B cell (primary cell): ENCODE results near the gene ADSS2. TPM values are rescaled to one million over a fixed set of nuclear protein-coding genes. Genes with fewer than 3 reads are reported as not detected.

Experiments used
- ATAC-seq: fragments of 200-7000 bp; cut with Tn5 transposase; one replicate; pipeline ENCODE4 v1.10.0; 2021; ENCODE audit warnings: low read depth, mild to moderate bottlenecking, moderate number of reproducible peaks, moderate library complexity
- CTCF ChIA-PET: fragments of 350-600 bp; sonication (Branson Sonifier 250); formaldehyde crosslinking; loops from one replicate; lab custom pipeline; 2021; ENCODE audit warnings: antibody characterized with exemption, inconsistent platforms; lab: Charles Lee
- POLR2A ChIA-PET: fragments of 350-600 bp; sonication (Branson Sonifier 250); formaldehyde crosslinking; loops from one replicate; lab custom pipeline; 2021; ENCODE audit warnings: antibody characterized with exemption; lab: Charles Lee
- DNase-seq: peaks from one replicate; pipeline ENCODE4 v3.0.0; 2013
- H2AFZ ChIP-seq: 2 replicates; pipeline ENCODE4 v1.6.1; 2012; ENCODE audit warnings: mild to moderate bottlenecking, low read depth, low read length; ENCODE audit not compliant: insufficient read depth, poor library complexity, severe bottlenecking
- H3K27ac ChIP-seq, 2 donors: 1 replicate in 1 of 2; 2 replicates in 1 of 2; pipeline ENCODE4 v1.5.1; 2012 to 2013; ENCODE audit warnings: low read length in 2 of 2, mild to moderate bottlenecking in 2 of 2, moderate library complexity in 1 of 2
- H3K27me3 ChIP-seq, 4 experiments: fragments of 200-600 bp in 1 of 4; sonication (generic) in 1 of 4; replicated peaks in 1 of 4; 1 replicate in 2 of 4; 2 replicates in 2 of 4; pipeline versions ENCODE4 v1.6.1 to v1.7.0; 2013 to 2016; ENCODE audit warnings: low read length in 3 of 4, mild to moderate bottlenecking in 2 of 4, mixed read lengths in 1 of 4, moderate library complexity in 1 of 4; ENCODE audit not compliant: insufficient read depth in 4 of 4, control insufficient read depth in 3 of 4; ENCODE audit errors: control extremely low read depth in 1 of 4
- H3K36me3 ChIP-seq, 2 experiments: replicated peaks in 1 of 2; 1 replicate in 1 of 2; 2 replicates in 1 of 2; pipeline versions ENCODE4 v1.6.1 to v1.7.1; 2013; ENCODE audit warnings: low read length in 1 of 2; ENCODE audit not compliant: insufficient read depth in 2 of 2, control insufficient read depth in 1 of 2; ENCODE audit errors: control extremely low read depth in 1 of 2, extremely low read depth in 1 of 2
- H3K4me1 ChIP-seq, 2 donors: fragments of 200-600 bp in 1 of 2; sonication (generic) in 1 of 2; 1 replicate in 1 of 2; 2 replicates in 1 of 2; pipeline versions ENCODE4 v1.5.1 to v1.6.1; 2013 to 2017; ENCODE audit warnings: low read length in 2 of 2; ENCODE audit not compliant: control insufficient read depth in 2 of 2, insufficient read depth in 2 of 2
- H3K4me2 ChIP-seq: replicated peaks from 2 replicates; pipeline ENCODE3; 2012; ENCODE audit warnings: mild to moderate bottlenecking, low read depth, low read length; ENCODE audit not compliant: poor library complexity, severe bottlenecking
- H3K4me3 ChIP-seq, 5 experiments: fragments of 200-600 bp in 1 of 5; sonication (generic) in 1 of 5; 1 replicate in 3 of 5; 2 replicates in 2 of 5; pipeline versions ENCODE4 v1.5.1 to v1.7.0; 2011 to 2016; ENCODE audit warnings: low read length in 4 of 5, mild to moderate bottlenecking in 4 of 5, low read depth in 2 of 5, control low read depth in 1 of 5, moderate library complexity in 1 of 5; ENCODE audit not compliant: insufficient read depth in 1 of 5; ENCODE audit errors: control extremely low read depth in 1 of 5, extremely low read depth in 1 of 5
- H3K79me2 ChIP-seq: fragments of 200-600 bp; sonication (generic); one replicate; pipeline ENCODE4 v1.6.0; 2016; ENCODE audit warnings: low read length; ENCODE audit not compliant: control insufficient read depth, insufficient read depth
- H3K9ac ChIP-seq: fragments of 200-600 bp; sonication (generic); 2 replicates; pipeline ENCODE4 v1.6.1; 2017; ENCODE audit warnings: mild to moderate bottlenecking, low read length, moderate library complexity
- H3K9me3 ChIP-seq, 3 donors: one replicate each; pipeline versions ENCODE4 v1.6.1 to v1.7.1; 2013; ENCODE audit warnings: low read length in 2 of 3; ENCODE audit not compliant: control insufficient read depth in 2 of 3, insufficient read depth in 1 of 3; ENCODE audit errors: control extremely low read depth in 1 of 3
- H4K20me1 ChIP-seq: 2 replicates; pipeline ENCODE4 v1.6.0; 2012; ENCODE audit warnings: mild to moderate bottlenecking, low read length; ENCODE audit not compliant: insufficient read depth, control insufficient read depth, poor library complexity, severe bottlenecking
- H3K27ac Mint-ChIP-seq: one replicate; pipeline ENCODE4 v1.8.0; 2021; ENCODE audit warnings: mixed read lengths
- H3K27me3 Mint-ChIP-seq: one replicate; pipeline ENCODE4 v1.8.0; 2021; ENCODE audit warnings: mixed read lengths
- H3K4me1 Mint-ChIP-seq: one replicate; pipeline ENCODE4 v1.8.0; 2021; ENCODE audit warnings: mixed read lengths
- H3K4me3 Mint-ChIP-seq: one replicate; pipeline ENCODE4 v1.8.0; 2021; ENCODE audit warnings: mixed read lengths
- H3K9me3 Mint-ChIP-seq: one replicate; pipeline ENCODE4 v1.8.0; 2022; ENCODE audit warnings: mixed read lengths; ENCODE audit not compliant: insufficient read depth
- CTCF ChIP-seq: fragments of 200-600 bp; IDR thresholded peaks from one replicate; pipeline ENCODE4 v1.8.0; 2022; ENCODE audit warnings: antibody characterized with exemption, mild to moderate bottlenecking
- EZH2 ChIP-seq: IDR thresholded peaks from 2 replicates; pipeline ENCODE4 v1.6.1; 2012; ENCODE audit warnings: borderline replicate concordance, low read depth, mild to moderate bottlenecking, moderate library complexity, low read length; ENCODE audit not compliant: insufficient read depth, poor library complexity, severe bottlenecking
- WGBS: methylation state at CpG from one replicate; pipeline ENCODE4 v1.1.5; 2013; ENCODE audit warnings: missing lambda C conversion rate; ENCODE audit not compliant: insufficient coverage; 5-methylcytosine and 5-hydroxymethylcytosine counted together
- intact Hi-C: fragments of 100-400 bp; cut with micrococcal nuclease; formaldehyde crosslinking; loops from one replicate; pipeline ENCODE4 v1.10.0; 2022
- polyA plus RNA-seq: library from polyadenylated mRNA; depleted of rRNA; stranded (reverse); fragments of >200 nt; gene quantifications from 2 replicates; pipeline ENCODE4 v1.2.3, GENCODE V29; 2012
- total RNA-seq, 2 donors: library from RNA; stranded (reverse); fragments of 120-200 nt in 1 of 2; gene quantifications; 1 replicate in 1 of 2; 2 replicates in 1 of 2; pipeline versions ENCODE4 v1.2.3 to v1.2.4, GENCODE V29; 2013 to 2022

Gene ADSS2
- total and polyA plus RNA-seq, 2 donors (not counting 1 experiment from before 2014, with no cell fraction given): 13.0 to 48.4 TPM

GRCh38 chr1:244369256-244370057 is 82.3 kb downstream of the ADSS2 start:
- no peak overlapping the region for H3K27ac ChIP-seq
- no peak overlapping the region for H3K4me2 ChIP-seq
- Mint-ChIP-seq H3K27me3 (no peaks in the 10 kb centered on the region), H3K9me3 (peaks cover 4% of the 10 kb centered on the region), H3K4me1 (no peaks in the 10 kb centered on the region), H3K27ac (no peak overlapping the region), H3K4me3 (no peak overlapping the region)
- H3K36me3 ChIP-seq: no peaks in the 10 kb centered on the region
- H3K4me1 ChIP-seq: no peaks in the 10 kb centered on the region
- DNase-seq (no peak), ATAC-seq (no peak)
- H3K79me2 ChIP-seq: no peaks in the 10 kb centered on the region
- no peak for TF ChIP-seq EZH2
- no peak for TF ChIP-seq CTCF
- POLR2A ChIA-PET: no interaction called here
- H2AFZ ChIP-seq: no peak overlapping the region
- CTCF ChIA-PET: no interaction called here
- peaks cover 0 to 10% (median 6%) of the 10 kb centered on the region in 3 donors for H3K9me3 ChIP-seq
- H4K20me1 ChIP-seq: no peaks in the 10 kb centered on the region
- intact Hi-C loops: no loop called here
- no peaks in the 10 kb centered on the region for H3K27me3 ChIP-seq
- no peak overlapping the region for H3K4me3 ChIP-seq
- H3K9ac ChIP-seq: no peak overlapping the region
- 96% methylated on average over 13 of the region's 18 CpGs for WGBS

- DNase-seq (no peak), ATAC-seq (no peak)
- Histone ChIP-seq H3K4me3 (no peak overlapping the region), H3K27me3 (no peaks in the 10 kb centered on the region), H3K4me1 (no peaks in the 10 kb centered on the region), H3K36me3 (no peaks in the 10 kb centered on the region), H2AFZ (no peak overlapping the region), H3K27ac (no peak overlapping the region), H4K20me1 (no peaks in the 10 kb centered on the region), H3K9me3 (peaks cover 0 to 18% (median 6%) of the 10 kb centered on the region in 3 donors), H3K79me2 (no peaks in the 10 kb centered on the region), H3K4me2 (no peak overlapping the region), H3K9ac (no peak overlapping the region)
- Mint-ChIP-seq H3K27ac (no peak overlapping the region), H3K4me3 (no peak overlapping the region), H3K9me3 (peaks cover 4% of the 10 kb centered on the region), H3K4me1 (no peaks in the 10 kb centered on the region), H3K27me3 (no peaks in the 10 kb centered on the region)
- no peak for TF ChIP-seq CTCF
- TF ChIP-seq EZH2: no peak
- POLR2A ChIA-PET: no interaction called here
- intact Hi-C loops: no loop called here
- 81% methylated on average over 3 of the region's 5 CpGs for WGBS
- CTCF ChIA-PET: no interaction called here
Measured at GRCh38 chr1:244368279-244368678, 83.4 kb downstream of the ADSS2 start.
